HEK293T (cell line): Measurements from ENCODE around the gene ZBTB17.

Source experiments
- CTCF ChIA-PET: fragments of 350-600 bp; formaldehyde crosslinking; extraction: SDS; loops from one replicate; lab custom pipeline; 2021; ENCODE audit warnings: antibody characterized with exemption, inconsistent platforms; lab: Yijun Ruan, JAX
- POLR2A ChIA-PET: fragments of 350-600 bp; formaldehyde crosslinking; extraction: SDS; loops from one replicate; lab custom pipeline; 2020; ENCODE audit warnings: antibody characterized with exemption, inconsistent platforms; lab: Yijun Ruan, JAX
- DNase-seq: peaks from one replicate; pipeline ENCODE4 v3.0.0; 2012; ENCODE audit warnings: mixed read lengths; ENCODE audit errors: extremely low spot score
- ARNT ChIP-seq: fragments of 450-650 bp; IDR thresholded peaks from 2 replicates; pipeline ENCODE4 v1.6.1; 2017; ENCODE audit warnings: mild to moderate bottlenecking
- BHLHE40 ChIP-seq: fragments of 450-650 bp; IDR thresholded peaks from 2 replicates; pipeline ENCODE4 v1.6.1; 2016; ENCODE audit warnings: mild to moderate bottlenecking, moderate library complexity, borderline replicate concordance
- CTBP1 ChIP-seq: fragments of 450-650 bp; IDR thresholded peaks from 2 replicates; pipeline ENCODE4 v1.6.1; 2016; ENCODE audit warnings: borderline replicate concordance
- ELF4 ChIP-seq: fragments of 450-650 bp; IDR thresholded peaks from 2 replicates; pipeline ENCODE4 v1.6.1; 2017; ENCODE audit warnings: antibody characterized with exemption
- FOXA1 ChIP-seq: fragments of 450-650 bp; IDR thresholded peaks from 2 replicates; pipeline ENCODE4 v1.6.1; 2016; ENCODE audit warnings: mild to moderate bottlenecking
- FOXK2 ChIP-seq: fragments of 450-650 bp; IDR thresholded peaks from 2 replicates; pipeline ENCODE4 v1.6.1; 2016; ENCODE audit warnings: mild to moderate bottlenecking
- FOXM1 ChIP-seq: fragments of 450-650 bp; IDR thresholded peaks from 2 replicates; pipeline ENCODE4 v1.6.1; 2017; ENCODE audit warnings: mild to moderate bottlenecking, borderline replicate concordance
- HDGF ChIP-seq: fragments of 450-650 bp; IDR thresholded peaks from 2 replicates; pipeline ENCODE4 v1.6.1; 2017; ENCODE audit warnings: antibody characterized with exemption, borderline replicate concordance
- L3MBTL2 ChIP-seq: fragments of 450-650 bp; conservative IDR thresholded peaks from 2 replicates; pipeline ENCODE4 v1.6.1; 2016; ENCODE audit warnings: mild to moderate bottlenecking
- LEF1 ChIP-seq: fragments of 450-650 bp; IDR thresholded peaks from 2 replicates; pipeline ENCODE4 v1.6.1; 2017; ENCODE audit warnings: mild to moderate bottlenecking, borderline replicate concordance
- NFRKB ChIP-seq: fragments of 450-650 bp; IDR thresholded peaks from 2 replicates; pipeline ENCODE4 v1.6.1; 2016; ENCODE audit warnings: mild to moderate bottlenecking, moderate library complexity
- PKNOX1 ChIP-seq: fragments of 450-650 bp; IDR thresholded peaks from 2 replicates; pipeline ENCODE4 v1.6.1; 2016
- SP1 ChIP-seq: fragments of 450-650 bp; IDR thresholded peaks from 2 replicates; pipeline ENCODE4 v1.6.1; 2017
- SUZ12 ChIP-seq: fragments of 450-650 bp; IDR thresholded peaks from 2 replicates; pipeline ENCODE4 v1.6.1; 2016; ENCODE audit warnings: mild to moderate bottlenecking
- TARDBP ChIP-seq: fragments of 450-650 bp; IDR thresholded peaks from 2 replicates; pipeline ENCODE4 v1.6.1; 2016
- ZNF384 ChIP-seq: fragments of 450-650 bp; IDR thresholded peaks from 2 replicates; pipeline ENCODE4 v1.6.1; 2016

The ZBTB17 gene

GRCh38 chr1:15992582-15993500 lies 16.9 kb upstream of the ZBTB17 start:
- TF ChIP-seq CTBP1, result no peak
- TF ChIP-seq ELF4, result no peak
- TF ChIP-seq L3MBTL2, result no peak
- no peak for TF ChIP-seq ARNT
- no peak for TF ChIP-seq HDGF
- TF ChIP-seq NFRKB, result no peak
- TF ChIP-seq SP1, result no peak
- TF ChIP-seq PKNOX1, result no peak
- no peak for TF ChIP-seq BHLHE40
- no peak for TF ChIP-seq LEF1
- no peak for TF ChIP-seq TARDBP
- POLR2A ChIA-PET, result no interaction called here
- DNase-seq, result no peak
- CTCF ChIA-PET, result no interaction called here

GRCh38 chr1:15992187-15992553 lies 16.3 kb upstream of the ZBTB17 start:
- ChIA-PET POLR2A (no interaction called here), CTCF (no interaction called here)
- TF ChIP-seq HDGF (no peak), SUZ12 (no peak), ARNT (no peak), CTBP1 (no peak), TARDBP (no peak), PKNOX1 (no peak), FOXA1 (no peak), FOXK2 (no peak), BHLHE40 (no peak), ELF4 (no peak), ZNF384 (no peak)
- DNase-seq, result no peak

- CTCF ChIA-PET, result no interaction called here
- POLR2A ChIA-PET, result no interaction called here
These were observed 15.7 kb upstream of the ZBTB17 start for GRCh38 chr1:15991427-15992186.

GRCh38 chr1:15989776-15990175 lies 13.9 kb upstream of the ZBTB17 start:
- ChIA-PET CTCF (no interaction called here), POLR2A (no interaction called here)
- TF ChIP-seq FOXA1, result no peak
- no peak for TF ChIP-seq FOXK2
- no peak for TF ChIP-seq ELF4
- no peak for TF ChIP-seq PKNOX1
- no peak for TF ChIP-seq BHLHE40
- no peak for TF ChIP-seq NFRKB
- TF ChIP-seq CTBP1, result no peak
- no peak for TF ChIP-seq FOXM1
- DNase-seq, result no peak

More at GRCh38 chr1:15991427-15992186, 15.7 kb upstream of the ZBTB17 start:
- TF ChIP-seq NFRKB (no peak), PKNOX1 (no peak), BHLHE40 (no peak), ZNF384 (no peak), FOXK2 (no peak), ELF4 (no peak), ARNT (no peak), HDGF (no peak), LEF1 (no peak), FOXM1 (no peak), FOXA1 (no peak), CTBP1 (no peak)
- no peak for DNase-seq

GRCh38 chr1:15988856-15989736 lies 13.2 kb upstream of the ZBTB17 start:
- ChIA-PET POLR2A (interaction anchor here (1.2 kb wide), 1 partner anchor 13 kb away, joined by 4 read pairs; no protein-coding TSS in a partner anchor), CTCF (interaction anchor here (0.6 kb wide), 1 partner anchor 185 kb away, joined by 3 read pairs; no protein-coding TSS in a partner anchor)
- DNase-seq, result no peak
- no peak for TF ChIP-seq SUZ12
- TF ChIP-seq PKNOX1, result no peak
- TF ChIP-seq HDGF, result no peak
- no peak for TF ChIP-seq CTBP1
